ENCODE results near the gene EGFL6.

EGFL6 gene, protein sequence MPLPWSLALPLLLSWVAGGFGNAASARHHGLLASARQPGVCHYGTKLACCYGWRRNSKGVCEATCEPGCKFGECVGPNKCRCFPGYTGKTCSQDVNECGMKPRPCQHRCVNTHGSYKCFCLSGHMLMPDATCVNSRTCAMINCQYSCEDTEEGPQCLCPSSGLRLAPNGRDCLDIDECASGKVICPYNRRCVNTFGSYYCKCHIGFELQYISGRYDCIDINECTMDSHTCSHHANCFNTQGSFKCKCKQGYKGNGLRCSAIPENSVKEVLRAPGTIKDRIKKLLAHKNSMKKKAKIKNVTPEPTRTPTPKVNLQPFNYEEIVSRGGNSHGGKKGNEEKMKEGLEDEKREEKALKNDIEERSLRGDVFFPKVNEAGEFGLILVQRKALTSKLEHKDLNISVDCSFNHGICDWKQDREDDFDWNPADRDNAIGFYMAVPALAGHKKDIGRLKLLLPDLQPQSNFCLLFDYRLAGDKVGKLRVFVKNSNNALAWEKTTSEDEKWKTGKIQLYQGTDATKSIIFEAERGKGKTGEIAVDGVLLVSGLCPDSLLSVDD

DNA sequence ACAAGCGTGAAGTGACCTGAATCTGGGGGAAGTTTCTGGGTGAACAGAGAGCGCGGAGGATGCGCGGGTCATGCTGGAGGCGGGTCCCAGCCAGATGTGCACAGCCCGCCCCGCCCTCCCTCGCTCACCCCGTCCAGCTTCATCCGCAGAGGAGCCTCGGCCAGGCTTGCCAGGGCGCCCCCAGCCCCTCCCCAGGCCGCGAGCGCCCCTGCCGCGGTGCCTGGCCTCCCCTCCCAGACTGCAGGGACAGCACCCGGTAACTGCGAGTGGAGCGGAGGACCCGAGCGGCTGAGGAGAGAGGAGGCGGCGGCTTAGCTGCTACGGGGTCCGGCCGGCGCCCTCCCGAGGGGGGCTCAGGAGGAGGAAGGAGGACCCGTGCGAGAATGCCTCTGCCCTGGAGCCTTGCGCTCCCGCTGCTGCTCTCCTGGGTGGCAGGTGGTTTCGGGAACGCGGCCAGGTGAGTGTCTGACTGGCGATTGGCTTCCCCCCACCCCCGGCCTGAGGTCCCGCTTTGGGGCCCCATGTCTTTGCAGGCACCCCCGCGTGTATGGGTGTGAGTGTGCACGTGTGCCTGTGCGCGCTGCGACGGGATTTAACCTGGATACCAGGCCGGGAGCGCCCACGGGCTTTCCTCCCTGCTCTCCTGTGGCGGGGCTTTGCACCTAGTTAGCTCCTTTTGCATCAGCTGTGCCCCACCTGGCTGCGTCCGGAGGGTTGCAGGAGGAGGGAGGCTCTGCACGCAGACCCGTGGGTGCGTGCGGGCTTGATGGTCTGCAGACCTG, at the start of gene EGFL6:
Gene EGFL6, plus strand, starts transcription at position 123 of the 782 bp plus-strand sequence. Its CDS starts 261 bp downstream, at position 384.
- no peak for DNase-seq (ENCODE audit: low spot score)

DNA sequence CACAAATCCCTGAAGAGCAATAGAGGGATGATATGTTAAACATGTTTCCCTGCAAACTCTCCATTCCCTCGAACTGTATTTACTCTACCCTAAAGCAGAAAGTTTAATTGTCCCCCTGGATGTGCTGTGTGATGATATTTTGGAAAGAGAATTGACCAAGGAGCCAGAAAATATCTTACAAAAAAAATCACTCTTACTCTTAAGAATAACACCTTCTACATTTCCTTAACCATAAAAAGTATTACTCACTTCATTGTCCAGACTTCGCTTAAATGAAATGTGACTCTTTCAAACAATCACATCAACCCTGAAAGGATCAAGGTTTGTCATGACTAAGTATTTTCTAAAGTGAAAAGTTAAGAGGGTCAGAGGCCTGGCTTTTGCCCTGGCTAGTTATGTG, 49.0 kb upstream of the EGFL6 start:
- DNase-seq (ENCODE audit: low spot score) = no peak

DNA sequence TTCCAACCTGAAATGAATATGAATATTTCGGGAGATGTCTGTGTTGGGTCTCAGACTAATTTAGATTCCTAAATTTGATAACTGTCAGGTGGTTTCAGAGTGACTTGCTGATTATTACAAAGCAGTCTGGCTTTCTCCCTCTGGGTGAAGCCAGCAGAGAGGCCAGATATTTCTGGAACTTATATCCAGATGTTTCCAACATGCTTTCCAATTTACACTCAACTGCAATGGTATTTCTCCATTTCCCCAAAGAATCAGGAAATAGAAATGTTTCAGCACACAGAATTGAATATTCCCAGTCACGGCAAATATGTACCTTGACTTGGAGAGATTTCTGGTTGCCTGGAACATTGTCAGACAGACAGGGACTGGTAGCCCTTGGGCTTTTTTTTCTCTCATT, 48.5 kb upstream of the EGFL6 start:
- no peak for DNase-seq (ENCODE audit: low spot score)

DNA sequence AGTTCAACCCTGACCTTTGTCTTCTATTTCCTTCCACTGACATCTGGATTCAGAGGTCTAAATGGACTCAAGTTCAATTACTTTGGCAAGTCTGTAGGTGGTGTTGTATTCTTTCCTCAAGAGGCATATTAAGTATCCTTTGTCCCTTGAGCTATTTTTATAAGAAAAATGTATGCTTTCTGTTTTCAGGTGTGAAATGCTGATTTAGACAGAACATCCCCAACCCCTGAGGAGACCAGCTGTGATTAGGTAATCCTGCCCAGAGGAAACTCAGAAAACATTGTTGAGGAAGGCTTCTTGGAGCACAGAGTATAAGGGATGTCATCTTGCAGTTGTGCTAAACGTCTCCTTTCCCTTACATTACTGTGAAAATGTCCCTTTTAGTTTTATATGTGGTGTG, 46.6 kb upstream of the EGFL6 start:
- no peak for DNase-seq (ENCODE audit: low spot score)

DNA sequence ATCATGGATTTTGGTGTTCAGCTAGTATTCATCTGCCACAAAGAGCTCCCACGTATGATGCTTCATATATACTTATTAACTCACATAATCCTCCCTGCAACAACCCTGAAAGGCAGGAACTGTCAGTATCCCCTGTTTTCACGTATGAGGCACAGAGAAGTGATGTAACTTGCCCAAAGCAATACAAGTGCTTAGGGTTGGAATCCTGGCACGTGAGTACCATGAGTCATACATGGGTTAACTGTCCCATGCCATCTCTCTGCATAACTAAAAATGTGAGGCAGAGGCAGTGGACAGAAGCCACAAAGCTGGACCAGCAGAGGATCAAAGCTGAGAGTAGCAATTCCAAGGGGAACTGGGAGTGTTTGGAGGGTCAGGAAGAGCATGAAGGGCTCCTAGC, 35.7 kb upstream of the EGFL6 start:
- DNase-seq (ENCODE audit: low spot score) = peak; percentile 29

DNA sequence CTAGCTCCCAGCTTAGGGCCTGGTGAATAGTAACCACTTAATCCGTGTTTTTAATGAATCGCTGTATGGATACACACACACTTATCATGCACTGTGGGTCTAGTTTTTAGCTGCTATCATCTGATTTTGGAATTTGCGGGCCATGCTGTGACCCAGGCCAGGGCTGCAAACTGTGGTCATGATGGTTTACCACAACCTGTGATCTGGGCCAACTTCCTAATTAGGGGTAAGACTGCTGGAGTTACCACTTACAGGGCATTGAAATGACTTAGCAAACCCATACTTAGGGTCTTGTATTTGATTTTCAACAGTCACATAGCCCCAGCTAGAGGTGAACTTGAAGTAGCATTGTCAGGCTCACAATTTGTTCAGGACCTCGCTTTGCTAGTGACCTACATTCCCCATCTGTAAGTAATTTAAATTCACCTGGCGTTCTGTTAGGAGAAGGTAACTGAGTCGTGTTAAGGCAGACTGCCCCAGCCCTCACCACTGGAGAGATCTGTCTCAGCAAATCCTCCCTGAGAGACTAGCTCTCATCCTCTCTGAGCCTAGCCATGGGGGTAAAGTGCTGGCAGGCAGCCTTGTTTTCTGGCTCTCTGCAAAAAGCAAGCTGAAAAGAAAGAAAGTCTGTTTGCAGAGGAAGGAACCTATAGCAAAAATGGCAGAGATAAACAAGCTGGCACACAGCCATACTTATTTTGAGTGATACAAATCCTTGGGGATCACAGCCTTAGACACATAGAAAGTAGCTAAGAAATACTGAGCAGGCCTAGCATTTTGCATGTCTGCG, 33.8 kb upstream of the EGFL6 start:
- no peak for DNase-seq (ENCODE audit: low spot score)

DNA sequence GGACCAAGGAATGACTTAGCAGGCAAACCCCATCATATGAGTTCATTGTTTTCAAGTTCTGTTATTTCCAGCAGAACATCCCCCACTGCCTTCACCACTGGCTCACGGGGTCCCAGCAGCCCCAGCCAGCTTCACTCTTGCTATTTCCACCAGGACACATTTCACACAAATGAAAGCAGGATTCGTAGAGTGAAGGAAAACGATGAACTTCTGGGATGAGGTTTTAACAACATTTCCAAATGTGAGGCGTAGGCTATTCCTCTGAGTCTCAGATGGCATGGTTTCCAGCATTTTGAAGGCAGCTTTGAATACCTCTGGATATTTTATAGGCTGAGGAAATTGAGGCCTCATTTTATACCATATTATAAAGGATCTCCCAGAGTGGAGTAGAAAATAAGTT, 32.9 kb upstream of the EGFL6 start:
- DNase-seq (ENCODE audit: low spot score) = no peak

DNA sequence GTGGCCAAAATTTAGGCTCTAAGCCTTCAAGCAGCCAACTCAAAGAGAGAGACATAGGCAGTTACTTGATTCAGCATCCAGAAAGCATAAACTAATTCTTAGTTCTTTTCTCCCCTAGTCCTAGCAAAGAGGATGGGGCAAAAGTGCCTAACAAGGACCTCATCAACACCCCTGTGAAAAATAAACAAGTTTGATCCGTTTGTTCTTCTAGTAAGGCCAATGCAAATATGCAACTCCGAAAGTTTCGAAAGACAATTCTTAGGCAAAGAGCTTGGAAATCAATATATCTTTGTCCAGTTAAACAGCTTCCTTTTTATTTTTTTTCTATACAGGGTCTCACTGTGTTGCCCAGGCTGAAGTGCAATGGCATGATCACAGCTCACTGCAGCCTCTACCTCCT, 31.0 kb upstream of the EGFL6 start:
- no peak for DNase-seq (ENCODE audit: low spot score)

DNA sequence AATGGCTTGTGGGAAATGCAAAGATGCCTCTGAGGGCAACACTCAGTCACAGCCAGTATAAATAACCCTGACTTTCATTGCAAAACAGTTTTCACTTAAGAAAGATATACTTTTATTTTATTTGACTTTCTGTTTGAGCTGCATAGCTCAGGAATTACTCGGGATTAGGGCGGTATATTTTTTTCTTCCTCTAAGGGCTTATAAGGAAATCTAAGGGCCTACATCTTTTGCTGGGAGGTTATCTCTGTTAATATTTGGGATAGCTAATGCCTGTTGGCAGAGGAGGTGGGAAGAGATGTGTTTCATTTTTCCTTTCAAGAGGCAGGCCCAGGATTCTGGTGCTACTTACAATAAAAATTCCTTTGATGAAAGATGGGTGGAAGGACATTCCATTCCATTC, 28.8 kb upstream of the EGFL6 start:
- no peak for DNase-seq (ENCODE audit: low spot score)

DNA sequence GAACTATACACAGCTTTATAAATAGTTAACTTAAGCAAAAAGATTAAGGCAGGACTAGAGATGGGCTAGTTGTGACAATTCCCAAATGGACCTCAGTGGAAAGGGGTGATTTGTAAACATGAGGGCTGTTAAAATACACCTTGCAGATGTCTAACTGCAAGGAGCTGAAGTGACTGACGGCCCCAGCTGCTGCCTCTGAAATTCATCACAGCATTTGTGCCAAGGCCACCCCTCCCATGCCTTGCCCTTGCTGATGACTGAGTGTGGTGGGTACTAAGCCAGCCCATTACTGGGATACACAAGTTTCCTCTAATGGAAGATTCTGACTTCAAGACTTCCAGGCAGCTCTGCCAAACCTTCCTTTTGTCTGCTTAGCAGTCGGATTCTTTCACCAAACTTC, 23.7 kb upstream of the EGFL6 start:
- DNase-seq (ENCODE audit: low spot score) = no peak

DNA sequence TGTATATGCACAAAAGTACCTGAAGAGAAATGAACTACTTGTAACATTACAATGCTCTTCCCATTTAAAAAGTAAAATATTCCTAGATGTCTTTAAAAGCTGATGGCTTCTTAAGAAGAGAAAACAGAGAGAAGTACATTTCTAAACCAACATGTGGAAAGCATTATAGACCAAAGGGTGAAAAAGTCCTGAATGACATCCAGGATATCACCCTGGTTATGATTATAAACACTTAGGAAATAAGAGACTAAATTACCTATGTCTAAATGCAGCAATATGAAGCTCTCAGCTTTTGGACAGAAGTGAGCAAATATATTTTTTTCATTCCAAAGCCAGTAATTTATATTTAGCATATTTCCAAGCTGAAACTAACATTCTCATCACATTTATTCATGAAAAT, 21.7 kb upstream of the EGFL6 start:
- DNase-seq (ENCODE audit: low spot score) = no peak

DNA sequence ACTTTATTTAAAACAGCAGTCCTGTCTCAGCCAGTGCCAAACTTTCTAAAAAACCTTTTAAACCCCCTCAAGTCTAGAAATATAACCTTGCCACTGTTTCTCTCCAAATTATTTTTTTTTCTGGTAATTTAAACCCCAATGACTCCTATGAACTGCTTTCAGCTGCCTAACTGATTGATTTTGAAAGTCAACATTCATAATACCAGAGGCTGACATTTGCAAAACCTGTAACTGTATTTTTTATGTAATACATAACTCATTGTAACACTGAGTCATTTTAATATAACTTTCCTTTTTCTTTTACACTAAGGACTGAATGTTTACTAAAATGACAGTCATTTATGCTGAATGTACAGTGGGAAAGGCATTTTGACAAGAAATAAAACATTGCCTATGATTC, 19.1 kb upstream of the EGFL6 start:
- DNase-seq (ENCODE audit: low spot score) = no peak

DNA sequence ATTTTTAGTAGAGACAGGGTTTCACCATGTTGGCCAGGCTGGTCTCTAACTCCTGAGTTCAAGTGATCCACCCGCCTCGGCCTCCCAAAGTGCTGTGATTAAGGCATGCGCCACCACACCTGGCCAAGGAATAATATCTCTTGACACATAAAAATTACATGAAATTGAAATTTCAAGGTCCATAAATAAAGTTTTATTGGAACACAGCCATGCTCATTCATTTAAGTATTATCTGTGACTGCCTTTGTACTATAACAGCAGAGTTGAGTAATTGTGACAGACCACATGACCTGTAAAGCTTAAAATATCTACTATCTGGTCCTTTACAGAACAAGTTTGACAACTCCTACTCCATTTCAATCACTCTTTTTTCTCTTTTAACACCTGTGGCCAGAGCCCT, 17.8 kb upstream of the EGFL6 start:
- no peak for DNase-seq (ENCODE audit: low spot score)

DNA sequence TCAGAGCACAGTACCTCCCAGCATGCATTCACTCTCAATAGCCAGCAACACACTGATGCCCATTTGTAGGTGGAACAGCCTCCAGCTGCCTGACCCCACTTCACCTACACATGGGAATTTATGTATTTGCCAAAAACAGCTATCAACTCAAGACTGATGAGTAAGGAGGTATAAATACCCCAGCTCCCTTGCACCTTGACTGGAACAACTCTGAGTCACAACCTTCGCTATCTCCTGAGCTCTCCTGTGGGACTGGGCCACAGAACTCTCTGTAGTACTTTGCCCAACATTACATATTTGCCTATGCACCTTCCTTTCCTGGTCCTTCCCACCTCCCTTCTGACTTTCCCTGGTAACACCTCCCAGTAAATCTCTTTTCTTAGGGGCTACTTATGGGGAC, 16.5 kb upstream of the EGFL6 start:
- DNase-seq (ENCODE audit: low spot score) = no peak

DNA sequence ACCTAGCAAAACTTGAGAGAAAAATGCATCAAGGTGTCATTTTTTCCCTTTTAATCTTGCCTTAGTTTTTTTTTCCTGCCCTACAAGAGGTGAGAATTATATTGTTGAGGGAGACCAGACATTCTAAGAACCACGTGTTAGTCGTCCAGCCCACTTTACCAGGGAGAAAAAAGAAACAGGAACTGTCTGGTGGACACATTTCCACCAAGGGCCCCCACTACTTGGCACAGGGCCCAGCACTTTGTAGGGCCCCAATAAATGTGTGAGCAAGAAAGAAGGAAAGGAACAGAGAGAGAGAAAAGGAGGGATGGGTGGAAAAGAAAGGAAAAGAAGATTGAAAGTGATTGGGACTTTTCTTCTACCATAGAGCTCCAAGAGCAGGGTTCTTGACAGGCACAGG, 3.9 kb upstream of the EGFL6 start:
- DNase-seq (ENCODE audit: low spot score) = no peak

DNA sequence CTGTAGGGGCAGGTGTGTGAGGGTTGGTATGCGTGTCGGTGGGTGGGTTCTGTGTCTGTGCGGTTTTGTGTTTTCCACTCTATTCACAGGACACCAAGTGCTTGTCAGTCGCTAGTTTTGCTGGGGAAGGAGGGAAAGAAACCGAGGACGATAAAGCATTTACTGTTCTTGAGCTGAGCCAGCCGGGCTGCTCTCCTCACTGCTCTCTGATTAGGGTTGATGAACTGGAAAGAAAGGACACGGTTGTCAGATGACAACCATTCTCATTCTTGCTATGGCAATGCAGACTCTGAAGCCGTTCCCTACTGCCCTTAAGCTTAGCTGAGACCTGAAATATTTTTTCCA, 832 bp downstream of the EGFL6 start:
- DNase-seq (ENCODE audit: low spot score) = no peak

DNA sequence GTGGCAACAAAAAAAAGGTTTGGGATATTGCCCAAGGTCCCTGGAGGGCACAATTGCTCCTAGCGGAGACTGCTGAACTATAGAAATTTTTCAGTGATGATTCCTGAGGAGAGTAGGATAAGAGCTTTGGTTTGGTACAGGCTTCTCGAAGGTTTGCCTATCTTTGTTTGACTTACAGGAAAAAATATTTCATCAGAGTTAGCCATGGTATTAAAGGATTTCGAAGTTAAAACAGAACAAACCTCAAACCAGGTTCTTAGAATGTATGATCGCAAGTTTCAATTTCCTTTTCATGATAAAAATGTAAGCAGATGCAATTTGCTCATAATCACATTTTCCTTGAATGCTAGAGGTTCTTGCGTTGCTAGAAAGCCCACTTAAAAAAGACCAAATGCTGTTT, 1.7 kb downstream of the EGFL6 start:
- no peak for DNase-seq (ENCODE audit: low spot score)

DNA sequence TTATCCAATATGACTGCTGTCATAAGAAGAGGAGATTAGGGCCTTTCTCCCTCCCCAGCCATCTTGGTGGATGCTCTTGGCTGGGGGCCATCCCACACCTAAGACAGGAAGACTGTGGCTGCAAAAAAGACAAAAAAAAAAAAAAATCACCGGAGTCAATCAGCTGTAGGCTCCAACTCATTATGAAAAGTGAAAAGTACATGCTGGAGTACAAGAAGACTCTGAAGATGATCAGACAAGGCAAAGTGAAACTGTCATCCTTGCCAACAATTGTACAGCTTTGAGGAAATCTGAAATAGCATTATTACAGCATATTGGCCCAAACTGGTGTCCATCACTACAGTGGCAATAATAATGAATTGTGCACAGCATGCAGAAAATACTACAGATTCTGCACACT, 5.2 kb downstream of the EGFL6 start:
- no peak for DNase-seq (ENCODE audit: low spot score)

DNA sequence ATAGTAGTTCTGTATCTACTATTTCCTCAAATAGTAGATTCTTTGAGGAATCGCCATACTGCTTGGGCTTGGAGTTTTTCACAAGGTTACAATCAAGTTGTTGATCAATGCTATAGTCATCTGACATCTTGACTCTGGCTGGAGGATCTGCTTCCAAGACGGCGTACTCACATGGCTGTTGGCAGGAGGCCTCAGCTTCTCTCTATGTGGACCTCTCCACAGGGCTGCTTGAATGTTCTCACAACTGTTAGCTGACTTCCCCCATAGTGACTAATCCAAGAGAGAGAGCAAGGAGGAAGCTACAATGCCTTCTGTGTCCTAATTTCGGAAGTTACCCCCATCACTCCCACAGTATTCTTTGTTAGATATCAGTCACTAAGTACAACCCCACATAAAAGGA, 10.3 kb downstream of the EGFL6 start:
- DNase-seq (ENCODE audit: low spot score) = no peak

DNA sequence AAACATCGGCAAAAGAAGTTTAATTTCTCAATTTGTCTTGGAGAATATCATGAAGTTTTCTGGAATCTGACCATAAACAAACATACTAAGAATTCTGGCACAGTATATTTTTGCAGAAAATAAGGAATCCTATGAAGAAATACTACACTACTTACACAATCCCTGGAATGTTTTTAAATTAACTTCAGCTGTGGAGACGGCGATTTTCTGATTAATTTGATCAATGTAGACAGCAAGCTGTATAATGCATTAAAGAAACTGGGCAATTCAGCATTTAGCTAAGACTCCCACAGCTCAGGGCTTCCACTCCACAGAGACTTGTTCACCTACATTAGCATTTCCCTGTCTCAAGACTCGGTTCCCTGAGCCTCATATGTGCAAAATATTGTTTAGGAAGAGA, 12.2 kb downstream of the EGFL6 start:
- no peak for DNase-seq (ENCODE audit: low spot score)

DNA sequence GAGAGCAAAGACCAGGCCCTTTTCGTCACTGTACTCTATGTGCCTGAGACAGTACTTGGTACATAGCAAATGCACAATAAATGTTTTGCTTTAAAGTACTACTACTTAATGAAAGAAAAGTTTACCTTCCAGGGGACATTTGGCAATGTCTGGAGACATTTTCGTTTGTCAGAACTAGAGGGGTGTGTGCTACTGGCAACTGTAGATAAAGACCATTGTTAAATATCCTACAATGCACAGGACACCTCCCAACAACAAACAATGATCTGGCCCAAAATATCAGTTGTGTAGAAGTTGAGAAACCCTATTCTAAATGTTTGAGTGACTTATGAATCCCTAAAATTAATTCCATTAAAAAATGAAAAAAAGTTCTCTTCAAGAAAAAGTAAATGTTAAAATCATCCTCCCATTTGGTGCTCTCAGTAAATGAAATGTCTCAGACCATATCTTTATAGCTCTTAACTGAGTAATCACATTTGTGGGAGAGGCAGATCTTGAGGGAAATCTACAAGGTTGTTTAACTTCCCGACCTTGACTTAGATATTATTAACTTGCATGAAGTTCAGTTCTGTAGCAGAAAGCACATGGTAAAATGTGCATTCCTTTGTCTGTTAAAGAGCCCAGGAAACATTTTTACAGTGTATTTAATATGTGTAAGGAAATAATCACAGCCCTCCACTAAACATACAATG, 18.5 kb downstream of the EGFL6 start:
- DNase-seq (ENCODE audit: low spot score) = no peak

DNA sequence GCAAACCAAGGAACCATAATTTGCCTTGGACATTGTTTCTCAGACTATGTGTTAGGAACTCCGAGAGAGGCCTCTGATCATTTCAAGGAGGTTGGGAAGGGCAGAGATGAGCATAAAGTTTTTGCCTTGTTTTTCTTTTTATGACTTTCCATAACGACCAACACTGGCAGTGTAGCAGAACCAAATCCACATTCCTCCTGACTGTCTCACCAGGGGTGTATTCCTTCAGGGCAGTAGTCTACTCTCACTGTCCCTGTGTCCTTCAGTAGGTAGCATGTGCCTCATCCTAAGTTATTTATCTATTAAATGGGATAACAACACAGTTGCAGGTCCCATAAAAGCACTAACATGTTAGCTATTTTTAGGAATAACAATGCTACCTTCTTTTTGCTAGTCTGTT, 20.8 kb downstream of the EGFL6 start:
- DNase-seq (ENCODE audit: low spot score) = no peak
